Type B pancreatic cell (in vitro differentiated cells): Measurements from ENCODE around the gene RHBDL1. TPM values are rescaled to one million over a fixed set of nuclear protein-coding genes. Genes with fewer than 3 reads are reported as not detected.
A peak's percentile ranks its signal among the peaks of the same experiment; 100 is the strongest.

Experiments
- DNase-seq: peaks from one replicate; pipeline ENCODE4 v3.0.0; 2021; ENCODE audit warnings: mixed read lengths; ENCODE audit not compliant: unreplicated experiment; ENCODE audit errors: extremely low spot score
- H3K27ac Mint-ChIP-seq: 2 replicates; pipeline ENCODE4 v1.8.0; 2021; ENCODE audit warnings: mild to moderate bottlenecking, mixed read lengths
- H3K27me3 Mint-ChIP-seq: 2 replicates; pipeline ENCODE4 v1.8.0; 2021; ENCODE audit warnings: mixed read lengths
- H3K36me3 Mint-ChIP-seq: 2 replicates; pipeline ENCODE4 v1.8.0; 2021; ENCODE audit warnings: mixed read lengths
- H3K4me1 Mint-ChIP-seq: one replicate; pipeline ENCODE4 v1.8.0; 2021; ENCODE audit warnings: mixed read lengths; ENCODE audit not compliant: unreplicated experiment
- H3K4me3 Mint-ChIP-seq: 2 replicates; pipeline ENCODE4 v1.8.0; 2021; ENCODE audit warnings: mild to moderate bottlenecking, mixed read lengths
- H3K9me3 Mint-ChIP-seq: 2 replicates; pipeline ENCODE4 v1.8.0; 2021; ENCODE audit warnings: mixed read lengths
- CTCF ChIP-seq: fragments of 200-600 bp; sonication (generic); conservative IDR thresholded peaks from 2 replicates; pipeline ENCODE4 v1.5.0; 2021; ENCODE audit warnings: antibody characterized with exemption, mild to moderate bottlenecking
- total RNA-seq: library from RNA; stranded (reverse); gene quantifications from 2 replicates; pipeline ENCODE4 v1.2.1, GENCODE V29; 2021; ENCODE audit warnings: low replicate concordance

The RHBDL1 gene
- total RNA-seq, 1 donor from 2014 or later, result 2.7 TPM

DNA sequence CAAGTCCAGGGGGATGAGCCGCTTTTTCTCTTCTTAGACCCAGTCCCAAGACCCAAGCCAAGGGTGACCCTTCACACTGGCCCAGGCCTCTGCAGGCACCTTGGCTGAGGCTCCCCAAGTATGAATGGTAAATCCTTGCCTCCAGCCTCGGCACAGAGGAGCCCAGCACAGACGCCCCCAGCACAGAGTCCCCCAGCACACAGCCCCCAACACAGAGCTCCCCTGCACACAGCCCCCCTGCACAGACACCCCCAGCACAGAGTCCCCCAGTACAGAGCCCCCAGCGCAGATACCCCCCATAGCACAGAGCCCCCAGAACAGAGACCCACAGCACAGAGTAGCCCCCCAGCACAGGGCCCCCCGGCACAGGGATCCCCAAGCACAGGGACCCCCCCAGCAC is 34.9 kb upstream of the RHBDL1 start:
- peaks cover 5% of the 10 kb centered on the region for H3K4me1 Mint-ChIP-seq
- no peak overlapping the region for H3K27ac Mint-ChIP-seq

GRCh38 chr16:641326-642188 is 33.9 kb upstream of the RHBDL1 start, which contains the start of gene MCRIP2:
Gene MCRIP2, plus strand, starts transcription at chr16:641828. Its CDS starts 164 bp downstream, at chr16:641992.
- no peaks in the 10 kb centered on the region for H3K36me3 Mint-ChIP-seq
- peak; percentile 89 for DNase-seq
- no peak within 1 kb of the TSS for H3K27ac Mint-ChIP-seq

More for the DNA sequence above, 34.9 kb upstream of the RHBDL1 start:
- no peak for TF ChIP-seq CTCF
- no peak for DNase-seq
- Mint-ChIP-seq H3K36me3 (no peaks in the 10 kb centered on the region), H3K27me3 (peaks cover 6% of the 10 kb centered on the region), H3K9me3 (no peaks in the 10 kb centered on the region), H3K4me3 (no peak overlapping the region)

GRCh38 chr16:642189-643049 is 33.1 kb upstream of the RHBDL1 start:
- H3K4me3 Mint-ChIP-seq, result peak overlapping the region; percentile 80
- no peaks in the 10 kb centered on the region for H3K9me3 Mint-ChIP-seq
- no peaks in the 10 kb centered on the region for H3K36me3 Mint-ChIP-seq
- no peaks in the 10 kb centered on the region for H3K27me3 Mint-ChIP-seq
- no peak overlapping the region for H3K27ac Mint-ChIP-seq
- no peak for TF ChIP-seq CTCF
- DNase-seq, result no peak
- H3K4me1 Mint-ChIP-seq, result no peaks in the 10 kb centered on the region

More at GRCh38 chr16:641326-642188, 33.9 kb upstream of the RHBDL1 start, which contains the start of gene MCRIP2:
- peaks cover 3% of the 10 kb centered on the region for H3K27me3 Mint-ChIP-seq
- H3K9me3 Mint-ChIP-seq, result no peaks in the 10 kb centered on the region
- H3K4me3 Mint-ChIP-seq, result peak within 1 kb of the TSS; percentile 80
- TF ChIP-seq CTCF, result no peak
- peaks cover 2% of the 10 kb centered on the region for H3K4me1 Mint-ChIP-seq

- Mint-ChIP-seq H3K4me3 (peak overlapping the region; percentile 80), H3K27me3 (no peaks in the 10 kb centered on the region), H3K27ac (no peak overlapping the region), H3K4me1 (no peaks in the 10 kb centered on the region), H3K36me3 (no peaks in the 10 kb centered on the region), H3K9me3 (no peaks in the 10 kb centered on the region)
- DNase-seq, result no peak
- no peak for TF ChIP-seq CTCF
Measured at GRCh38 chr16:643050-643368, 32.5 kb upstream of the RHBDL1 start.

DNA sequence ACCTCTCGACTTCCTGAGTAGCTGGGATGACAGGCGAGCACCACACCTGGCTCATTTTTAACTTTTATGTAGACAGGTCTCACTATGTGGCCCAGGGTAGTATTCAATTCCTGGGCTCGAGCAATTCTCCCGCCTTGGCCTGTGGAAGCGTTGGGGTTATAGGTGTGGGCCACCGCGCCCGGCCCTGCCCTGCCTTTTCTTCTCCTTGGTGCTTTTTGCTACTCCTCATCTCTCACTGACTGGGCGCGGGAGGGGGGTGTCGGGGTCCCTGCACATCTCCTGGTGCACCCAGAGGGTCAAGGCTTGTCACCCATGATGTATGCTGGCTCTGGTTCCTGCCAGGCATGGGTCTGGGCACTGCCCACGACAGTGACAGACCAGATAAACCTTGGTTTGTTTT is 30.9 kb upstream of the RHBDL1 start:
- Mint-ChIP-seq H3K27ac (no peak overlapping the region), H3K36me3 (no peaks in the 10 kb centered on the region), H3K4me3 (peak overlapping the region; percentile 71), H3K9me3 (no peaks in the 10 kb centered on the region), H3K27me3 (no peaks in the 10 kb centered on the region), H3K4me1 (no peaks in the 10 kb centered on the region)
- no peak for DNase-seq
- TF ChIP-seq CTCF, result no peak
